HL-60 (cell line): ENCODE measurements around the gene DIPK2A.

Experiments
- DNase-seq, 2 experiments: peaks; one replicate each; pipeline ENCODE4 v3.0.0-alpha.2; 2010 to 2020; ENCODE audit warnings: low read depth in 1 of 2, low spot score in 1 of 2
- H3K27ac ChIP-seq: fragments of 250-450 bp; sonication (Bioruptor Pico); replicated peaks from 2 replicates; pipeline ENCODE4 v1.5.1; 2020; ENCODE audit warnings: mild to moderate bottlenecking, moderate library complexity
- H3K27me3 ChIP-seq: fragments of 250-450 bp; sonication (Bioruptor Pico); 2 replicates; pipeline ENCODE4 v1.5.1; 2021; ENCODE audit warnings: mild to moderate bottlenecking, moderate library complexity; ENCODE audit not compliant: insufficient read depth, poor library complexity, severe bottlenecking
- H3K4me3 ChIP-seq: replicated peaks from 2 replicates; pipeline ENCODE4 v1.5.1; 2011; ENCODE audit warnings: mild to moderate bottlenecking, control low read depth, low read length; ENCODE audit not compliant: insufficient read depth
- GABPA ChIP-seq: IDR thresholded peaks from 2 replicates; pipeline ENCODE4 v1.6.1; 2012; ENCODE audit warnings: low read depth
- POLR2AphosphoS5 ChIP-seq: IDR thresholded peaks from 2 replicates; pipeline ENCODE4 v1.6.1; 2012; ENCODE audit warnings: low read depth
- REST ChIP-seq: IDR thresholded peaks from 2 replicates; pipeline ENCODE4 v1.6.1; 2012; ENCODE audit warnings: low read depth; ENCODE audit not compliant: insufficient replicate concordance
- SPI1 ChIP-seq: IDR thresholded peaks from 2 replicates; pipeline ENCODE4 v1.6.1; 2012; ENCODE audit warnings: low read depth, mild to moderate bottlenecking, borderline replicate concordance
- long read RNA-seq: library from polyadenylated mRNA; unstranded; transcript quantifications from one replicate; pipeline ENCODE4 v2.0.0, GENCODE V29; 2020
- TF ChIP-seq, protein P1 (sequence below): IDR thresholded peaks from one replicate; pipeline ENCODE4 v1.5.1; 2011; ENCODE audit warnings: low read length, control low read depth, inconsistent platforms; ENCODE audit not compliant: insufficient read depth

DIPK2A gene, protein sequence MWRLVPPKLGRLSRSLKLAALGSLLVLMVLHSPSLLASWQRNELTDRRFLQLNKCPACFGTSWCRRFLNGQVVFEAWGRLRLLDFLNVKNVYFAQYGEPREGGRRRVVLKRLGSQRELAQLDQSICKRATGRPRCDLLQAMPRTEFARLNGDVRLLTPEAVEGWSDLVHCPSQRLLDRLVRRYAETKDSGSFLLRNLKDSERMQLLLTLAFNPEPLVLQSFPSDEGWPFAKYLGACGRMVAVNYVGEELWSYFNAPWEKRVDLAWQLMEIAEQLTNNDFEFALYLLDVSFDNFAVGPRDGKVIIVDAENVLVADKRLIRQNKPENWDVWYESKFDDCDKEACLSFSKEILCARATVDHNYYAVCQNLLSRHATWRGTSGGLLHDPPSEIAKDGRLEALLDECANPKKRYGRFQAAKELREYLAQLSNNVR
- long read RNA-seq, full-length matches to known transcripts: 54 of 56 reads
- long read RNA-seq, partial matches to known transcripts: 0 of 56 reads
- long read RNA-seq, other reads (novel, unspliced or antisense): 2 of 56 reads

DNA sequence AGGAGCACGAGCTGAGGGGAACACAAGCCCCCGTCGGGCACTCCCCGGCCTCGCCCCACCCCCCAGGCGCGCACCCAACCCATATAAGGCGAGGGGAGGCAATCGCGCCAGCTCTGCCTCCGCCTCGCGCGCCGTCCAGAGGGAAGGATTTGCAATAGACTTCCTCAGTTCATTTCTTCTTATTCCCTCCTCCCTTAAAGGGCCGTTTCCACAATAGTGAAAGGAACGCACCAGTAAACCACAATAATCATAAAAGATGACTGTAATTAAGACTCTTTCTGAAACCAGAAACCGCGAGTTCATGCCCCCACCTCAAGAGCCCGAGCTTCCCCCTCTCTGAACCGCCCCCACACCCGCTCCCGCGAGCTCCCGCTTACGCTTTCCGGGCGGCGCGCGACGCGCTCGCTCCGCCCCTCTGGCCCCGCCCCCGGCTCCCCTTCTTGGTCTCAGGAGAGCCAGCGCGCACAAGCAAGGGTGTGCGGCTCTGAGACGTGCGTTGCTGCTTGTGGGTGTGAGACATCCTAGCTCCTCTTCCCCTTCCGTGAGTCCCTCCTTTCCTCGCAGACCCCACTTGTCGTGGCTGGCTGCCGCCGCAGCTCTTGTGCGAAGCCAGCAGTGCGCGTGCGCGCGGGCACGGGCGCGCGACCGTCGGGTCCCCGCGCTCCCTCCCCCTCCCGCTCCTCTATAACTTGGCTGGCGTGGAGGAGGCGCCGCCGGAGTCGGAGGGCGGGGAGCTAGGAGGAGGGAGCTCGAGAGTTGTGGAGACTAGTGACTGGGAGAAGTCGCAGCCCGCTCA lies at the start of gene DIPK2A:
Gene DIPK2A, plus strand, starts transcription at position 465 of the 796 bp plus-strand sequence. CDS start 510 bp downstream, outside the sequence.
- peak; percentile 27 for TF ChIP-seq REST
- TF ChIP-seq GABPA: 0 out of 2 replicates have a peak, but pooled peaks have one; percentile 1
- peak; percentile 94 for TF ChIP-seq POLR2AphosphoS5
- TF ChIP-seq SPI1: peak; percentile 66; the same call in 1 of the 2 replicates
- TF ChIP-seq, protein P1, sequence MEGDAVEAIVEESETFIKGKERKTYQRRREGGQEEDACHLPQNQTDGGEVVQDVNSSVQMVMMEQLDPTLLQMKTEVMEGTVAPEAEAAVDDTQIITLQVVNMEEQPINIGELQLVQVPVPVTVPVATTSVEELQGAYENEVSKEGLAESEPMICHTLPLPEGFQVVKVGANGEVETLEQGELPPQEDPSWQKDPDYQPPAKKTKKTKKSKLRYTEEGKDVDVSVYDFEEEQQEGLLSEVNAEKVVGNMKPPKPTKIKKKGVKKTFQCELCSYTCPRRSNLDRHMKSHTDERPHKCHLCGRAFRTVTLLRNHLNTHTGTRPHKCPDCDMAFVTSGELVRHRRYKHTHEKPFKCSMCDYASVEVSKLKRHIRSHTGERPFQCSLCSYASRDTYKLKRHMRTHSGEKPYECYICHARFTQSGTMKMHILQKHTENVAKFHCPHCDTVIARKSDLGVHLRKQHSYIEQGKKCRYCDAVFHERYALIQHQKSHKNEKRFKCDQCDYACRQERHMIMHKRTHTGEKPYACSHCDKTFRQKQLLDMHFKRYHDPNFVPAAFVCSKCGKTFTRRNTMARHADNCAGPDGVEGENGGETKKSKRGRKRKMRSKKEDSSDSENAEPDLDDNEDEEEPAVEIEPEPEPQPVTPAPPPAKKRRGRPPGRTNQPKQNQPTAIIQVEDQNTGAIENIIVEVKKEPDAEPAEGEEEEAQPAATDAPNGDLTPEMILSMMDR: no peak

DNA sequence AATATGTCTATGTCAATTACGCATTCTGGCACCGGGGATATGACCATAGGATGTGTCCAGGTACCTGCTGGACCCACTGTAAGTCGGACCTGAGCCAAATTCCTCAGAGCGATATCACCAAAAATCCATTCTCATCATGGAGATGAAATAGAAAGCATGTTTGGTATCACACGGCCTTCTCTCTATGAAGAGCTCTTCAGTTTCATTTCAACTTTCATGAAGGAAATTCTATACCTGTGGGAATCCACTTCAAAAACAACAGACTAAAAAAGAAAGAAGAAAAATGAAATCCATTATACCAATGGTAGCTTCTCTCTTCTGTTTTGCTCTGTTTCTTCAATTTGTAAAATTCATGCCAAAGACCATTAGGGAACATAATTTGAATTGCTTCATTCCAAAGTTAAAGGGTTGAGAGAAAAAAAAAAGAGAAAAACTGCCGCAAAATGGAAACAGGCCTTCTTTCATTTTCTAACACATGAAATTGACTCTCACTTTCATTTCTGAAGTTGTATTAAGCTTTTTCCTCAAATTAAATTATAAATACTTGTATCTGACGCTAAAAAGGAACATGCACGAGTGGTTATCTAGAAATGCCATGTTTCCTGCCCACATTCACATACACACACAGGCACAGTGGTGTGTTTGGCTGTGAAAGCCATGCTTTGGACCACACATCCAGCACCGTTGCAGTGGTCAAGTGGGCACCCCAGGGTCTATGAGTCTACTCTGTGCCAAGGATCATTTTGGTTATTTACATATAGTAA lies 46.9 kb upstream of the DIPK2A start:
- TF ChIP-seq POLR2AphosphoS5: no peak
- no peak for TF ChIP-seq SPI1
- TF ChIP-seq, protein P1: no peak
- no peak for TF ChIP-seq GABPA
- no peak for TF ChIP-seq REST
- no peak overlapping the region for H3K27ac ChIP-seq
- no peak overlapping the region for H3K4me3 ChIP-seq
- no peaks in the 10 kb centered on the region for H3K27me3 ChIP-seq
- no peak for DNase-seq

More for the DNA sequence above, at the start of gene DIPK2A:
- peak within 1 kb of the TSS; percentile 95 for H3K27ac ChIP-seq
- peak within 1 kb of the TSS; percentile 98 for H3K4me3 ChIP-seq
- H3K27me3 ChIP-seq: no peaks in the 10 kb centered on the region
- DNase-seq: peak; percentile 84 to 95

DNA sequence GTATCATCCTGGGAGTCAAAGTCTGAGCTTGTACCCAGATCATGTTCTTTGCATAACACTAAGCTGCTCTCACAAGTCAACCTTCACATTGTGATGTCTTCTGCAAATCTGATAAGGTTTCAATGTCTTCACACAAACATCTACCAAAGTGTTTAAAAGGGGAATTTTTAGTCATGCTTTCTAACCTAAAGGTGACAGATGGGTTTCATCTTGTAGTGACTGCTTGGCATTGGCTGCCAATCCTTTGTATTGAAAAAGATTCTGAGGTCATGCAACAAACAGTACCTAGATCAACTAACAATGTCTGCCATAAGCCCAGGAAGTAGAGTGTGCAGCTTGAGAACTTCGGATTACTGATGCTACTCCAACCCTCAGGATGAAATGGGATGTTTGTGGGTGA lies 43.6 kb upstream of the DIPK2A start:
- DNase-seq: no peak
- Histone ChIP-seq H3K27me3 (no peaks in the 10 kb centered on the region), H3K27ac (no peak overlapping the region), H3K4me3 (no peak overlapping the region)
- TF ChIP-seq GABPA (no peak), POLR2AphosphoS5 (no peak), SPI1 (no peak), REST (no peak)
- TF ChIP-seq, protein P1: no peak
